Measurements from ENCODE around the gene SMIM38.

Gene SMIM38

DNA sequence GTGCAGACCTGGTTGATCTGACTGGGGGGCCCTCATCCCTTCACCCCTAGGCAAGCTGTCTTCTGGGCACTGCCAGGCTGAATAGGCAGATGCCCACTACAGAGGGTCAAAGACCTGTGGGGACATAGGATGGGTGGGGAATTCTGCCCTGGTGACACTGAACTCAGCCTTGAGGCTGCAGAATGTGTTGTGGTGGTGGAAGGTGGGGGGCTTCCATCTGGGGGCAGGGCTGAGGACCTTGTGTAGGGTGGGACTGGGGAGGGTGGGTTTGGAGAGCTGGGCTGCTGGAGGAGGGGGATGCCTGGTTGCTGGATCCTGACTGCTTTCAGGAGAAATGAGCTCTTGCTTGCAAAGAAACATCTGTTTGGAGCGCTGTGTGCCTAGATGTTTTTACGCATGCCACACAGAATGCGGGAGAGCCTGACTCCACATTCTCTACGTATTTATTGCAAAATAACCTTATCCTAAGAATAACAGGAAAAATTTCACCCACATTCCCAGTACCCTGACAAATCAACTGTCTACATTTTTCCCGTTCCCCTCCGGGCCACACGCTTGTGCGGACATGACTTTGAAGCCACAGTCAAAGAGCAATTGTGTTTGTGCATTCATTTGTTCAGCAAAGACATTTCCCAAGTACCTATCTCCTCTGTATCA is 18.3 kb downstream of the SMIM38 start:
- Histone ChIP-seq H3K4me3 (ENCODE audit: low read depth in 1 of 2, low read length in 2 of 2) (no peak overlapping the region), H3K36me3 (ENCODE audit: insufficient read depth, low read length) (no peaks in the 10 kb centered on the region), H3K9me3 (ENCODE audit: insufficient read depth, low read length, severe bottlenecking) (no peaks in the 10 kb centered on the region), H2AFZ (ENCODE audit: low read depth, low read length) (no peak overlapping the region), H3K79me2 (ENCODE audit: insufficient read depth, low read length) (no peaks in the 10 kb centered on the region), H3K9ac (ENCODE audit: low read depth, low read length) (no peak overlapping the region), H3K4me2 (ENCODE audit: insufficient read depth, low read length) (no peak overlapping the region), H3K27ac (ENCODE audit: low read length) (no peak overlapping the region), H3K4me1 (ENCODE audit: insufficient read depth, low read length) (no peaks in the 10 kb centered on the region), H4K20me1 (ENCODE audit: insufficient read depth, low read length) (no peaks in the 10 kb centered on the region), H3K27me3 (ENCODE audit: insufficient read depth, low read length, poor library complexity) (peaks cover 3% of the 10 kb centered on the region)
- no peak for ATAC-seq (ENCODE audit: insufficient read depth, low read depth)
- DNase-seq = no peak
- TF ChIP-seq CTCF (IDR thresholded peaks at IDR 0.05; ENCODE audit: borderline replicate concordance, extremely low read depth, low read length, poor library complexity, severe bottlenecking) (no peak), EZH2 (IDR thresholded peaks at IDR 0.05; ENCODE audit: borderline replicate concordance, low read depth, low read length, severe bottlenecking) (no peak)

GRCh38 chr11:69174841-69175240 is 19.1 kb downstream of the SMIM38 start:
- H4K20me1 ChIP-seq (ENCODE audit: insufficient read depth, low read length) = no peaks in the 10 kb centered on the region
- ATAC-seq (ENCODE audit: insufficient read depth, low read depth) = no peak

GRCh38 chr11:69178819-69179482 is 23.2 kb downstream of the SMIM38 start:
- ATAC-seq (ENCODE audit: insufficient read depth, low read depth) = no peak
- Histone ChIP-seq H3K9ac (ENCODE audit: low read depth, low read length) (no peak overlapping the region), H3K9me3 (ENCODE audit: insufficient read depth, low read length, severe bottlenecking) (no peaks in the 10 kb centered on the region), H3K79me2 (ENCODE audit: insufficient read depth, low read length) (no peaks in the 10 kb centered on the region), H3K4me2 (ENCODE audit: insufficient read depth, low read length) (no peak overlapping the region), H3K27me3 (ENCODE audit: insufficient read depth, low read length, poor library complexity) (no peaks in the 10 kb centered on the region), H2AFZ (ENCODE audit: low read depth, low read length) (no peak overlapping the region), H3K27ac (ENCODE audit: low read length) (no peak overlapping the region), H4K20me1 (ENCODE audit: insufficient read depth, low read length) (no peaks in the 10 kb centered on the region), H3K4me3 (ENCODE audit: low read depth in 1 of 2, low read length in 2 of 2) (no peak overlapping the region), H3K4me1 (ENCODE audit: insufficient read depth, low read length) (no peaks in the 10 kb centered on the region), H3K36me3 (ENCODE audit: insufficient read depth, low read length) (no peaks in the 10 kb centered on the region)
- TF ChIP-seq EZH2 (IDR thresholded peaks at IDR 0.05; ENCODE audit: borderline replicate concordance, low read depth, low read length, severe bottlenecking) (no peak), CTCF (IDR thresholded peaks at IDR 0.05; ENCODE audit: borderline replicate concordance, extremely low read depth, low read length, poor library complexity, severe bottlenecking) (no peak)
- no peak for DNase-seq

More at GRCh38 chr11:69174841-69175240, 19.1 kb downstream of the SMIM38 start:
- Histone ChIP-seq H3K27me3 (ENCODE audit: insufficient read depth, low read length, poor library complexity) (no peaks in the 10 kb centered on the region), H2AFZ (ENCODE audit: low read depth, low read length) (no peak overlapping the region), H3K79me2 (ENCODE audit: insufficient read depth, low read length) (no peaks in the 10 kb centered on the region), H3K4me1 (ENCODE audit: insufficient read depth, low read length) (no peaks in the 10 kb centered on the region), H3K4me3 (ENCODE audit: low read depth in 1 of 2, low read length in 2 of 2) (no peak overlapping the region), H3K4me2 (ENCODE audit: insufficient read depth, low read length) (no peak overlapping the region), H3K27ac (ENCODE audit: low read length) (no peak overlapping the region), H3K9ac (ENCODE audit: low read depth, low read length) (no peak overlapping the region), H3K9me3 (ENCODE audit: insufficient read depth, low read length, severe bottlenecking) (no peaks in the 10 kb centered on the region), H3K36me3 (ENCODE audit: insufficient read depth, low read length) (no peaks in the 10 kb centered on the region)
- DNase-seq = no peak
- TF ChIP-seq CTCF (IDR thresholded peaks at IDR 0.05; ENCODE audit: borderline replicate concordance, extremely low read depth, low read length, poor library complexity, severe bottlenecking) (no peak), EZH2 (IDR thresholded peaks at IDR 0.05; ENCODE audit: borderline replicate concordance, low read depth, low read length, severe bottlenecking) (no peak)

All from DND-41 (cell line).